ENCODE data around the gene MINPP1.

DNA sequence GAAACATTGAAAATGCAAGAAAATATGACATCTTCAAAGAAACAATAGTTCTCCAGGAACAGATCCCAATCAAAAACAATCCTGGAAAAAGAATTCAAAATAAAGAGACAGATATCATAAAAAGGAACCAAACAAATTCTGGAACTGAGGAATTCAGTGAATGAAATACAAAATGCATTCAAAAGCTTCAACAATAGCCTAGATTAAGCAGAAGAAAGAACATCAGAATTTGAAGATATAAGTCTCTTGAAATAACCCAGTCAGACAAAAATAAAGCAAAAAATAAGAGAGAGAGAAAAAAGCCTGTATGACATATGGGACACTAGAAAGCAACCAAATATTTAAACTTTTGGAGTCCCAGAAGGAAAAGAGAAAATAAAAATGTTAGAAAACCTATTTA lies 60.3 kb downstream of the MINPP1 start:
- TF ChIP-seq NFRKB (IDR thresholded peaks at IDR 0.05) (no peak), HDGF (IDR thresholded peaks at IDR 0.05; ENCODE audit: borderline replicate concordance) (no peak), SUZ12 (IDR thresholded peaks at IDR 0.05) (no peak)
